HS-27A (cell line): Measurements from ENCODE around the gene FAM120AOS.
A peak's percentile ranks its signal among the peaks of the same experiment; 100 is the strongest.
"Not testable (repeated sequence)": the region's sequence is repeated elsewhere in the genome, so short reads cannot be mapped to it uniquely, and the experiment has no call there.

Source experiments
- DNase-seq: peaks from one replicate; pipeline ENCODE4 v3.0.0-alpha.2; 2012; ENCODE audit warnings: low read depth, missing footprints

Gene FAM120AOS

DNA sequence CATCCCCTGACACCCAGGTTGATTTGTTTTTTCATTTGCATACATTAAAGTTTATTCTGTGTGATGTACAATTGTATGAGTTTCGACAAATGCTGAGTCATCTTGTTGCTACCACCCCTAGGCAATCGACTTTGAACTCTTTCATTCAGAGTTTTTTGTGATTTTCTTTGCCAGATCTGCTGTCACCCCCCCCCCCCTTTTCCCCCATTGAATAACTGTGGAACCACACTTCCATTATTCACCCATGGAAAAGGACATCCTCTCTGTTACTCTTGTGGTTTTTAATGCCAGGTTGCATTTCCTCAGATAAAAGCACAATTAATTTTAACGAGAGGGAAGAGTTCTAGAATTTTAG, 13.7 kb upstream of the FAM120AOS start:
- DNase-seq = no peak

GRCh38 chr9:93466416-93467061, 13.2 kb upstream of the FAM120AOS start:
- no peak for DNase-seq

- DNase-seq = no peak
Observed at GRCh38 chr9:93465855-93466254, 12.5 kb upstream of the FAM120AOS start.

DNA sequence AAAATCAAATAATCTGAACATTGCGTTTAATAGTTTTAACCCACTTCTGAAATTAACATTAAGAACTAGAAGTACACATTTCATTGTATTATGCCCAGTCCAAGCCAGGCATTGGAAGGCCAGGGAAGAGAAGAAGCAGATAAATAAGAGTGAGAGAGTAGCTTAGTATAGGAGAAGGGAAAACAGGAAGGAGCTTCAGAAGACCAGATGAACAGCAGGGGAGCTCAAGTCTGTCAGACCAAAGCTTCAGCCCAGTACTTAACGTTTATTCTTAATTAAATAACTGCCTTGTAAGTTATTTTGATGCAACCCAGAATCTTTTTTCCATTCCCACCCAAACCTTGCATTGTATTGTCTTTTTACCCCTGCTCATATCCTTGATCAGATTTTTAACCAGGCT, 11.5 kb upstream of the FAM120AOS start:
- no peak for DNase-seq

DNA sequence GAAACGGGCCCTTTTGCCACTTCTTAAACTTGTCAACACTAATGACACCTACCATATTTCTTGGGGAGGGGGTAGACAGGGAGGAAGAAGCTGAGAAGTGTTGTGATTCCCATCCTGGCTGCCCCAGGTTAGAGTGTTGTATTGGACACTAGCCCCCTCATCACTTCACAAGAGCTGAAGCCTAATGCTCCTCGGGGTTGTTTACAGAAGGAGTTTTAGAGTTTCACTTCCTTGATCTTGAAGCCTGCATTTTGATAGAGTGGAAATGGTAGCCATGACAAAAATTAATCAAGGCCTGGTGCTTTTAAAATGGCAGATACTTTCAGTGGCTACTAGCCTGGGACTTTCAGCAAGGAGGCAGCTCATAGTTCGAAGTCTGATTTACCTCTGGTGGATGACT, 11.0 kb upstream of the FAM120AOS start:
- no peak for DNase-seq

GRCh38 chr9:93463638-93464248, 10.4 kb upstream of the FAM120AOS start:
- DNase-seq = no peak

GRCh38 chr9:93461821-93462220, 8.4 kb upstream of the FAM120AOS start:
- DNase-seq = no peak

DNA sequence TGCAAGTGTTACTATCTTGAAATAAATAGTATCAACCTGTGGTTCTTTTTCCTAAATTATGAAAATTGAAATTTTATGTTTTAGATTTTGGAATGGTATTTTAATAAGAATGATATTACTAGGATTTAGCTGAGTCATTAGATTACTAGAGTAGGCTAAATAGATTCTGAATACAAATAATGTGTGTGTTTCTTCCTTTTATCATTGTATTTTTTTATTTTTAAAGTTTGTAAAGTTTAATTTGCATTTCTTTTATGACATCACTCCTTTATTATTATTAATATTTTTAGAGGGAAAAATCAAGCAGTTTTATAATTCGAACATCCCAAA, 8.0 kb upstream of the FAM120AOS start:
- DNase-seq = no peak

DNA sequence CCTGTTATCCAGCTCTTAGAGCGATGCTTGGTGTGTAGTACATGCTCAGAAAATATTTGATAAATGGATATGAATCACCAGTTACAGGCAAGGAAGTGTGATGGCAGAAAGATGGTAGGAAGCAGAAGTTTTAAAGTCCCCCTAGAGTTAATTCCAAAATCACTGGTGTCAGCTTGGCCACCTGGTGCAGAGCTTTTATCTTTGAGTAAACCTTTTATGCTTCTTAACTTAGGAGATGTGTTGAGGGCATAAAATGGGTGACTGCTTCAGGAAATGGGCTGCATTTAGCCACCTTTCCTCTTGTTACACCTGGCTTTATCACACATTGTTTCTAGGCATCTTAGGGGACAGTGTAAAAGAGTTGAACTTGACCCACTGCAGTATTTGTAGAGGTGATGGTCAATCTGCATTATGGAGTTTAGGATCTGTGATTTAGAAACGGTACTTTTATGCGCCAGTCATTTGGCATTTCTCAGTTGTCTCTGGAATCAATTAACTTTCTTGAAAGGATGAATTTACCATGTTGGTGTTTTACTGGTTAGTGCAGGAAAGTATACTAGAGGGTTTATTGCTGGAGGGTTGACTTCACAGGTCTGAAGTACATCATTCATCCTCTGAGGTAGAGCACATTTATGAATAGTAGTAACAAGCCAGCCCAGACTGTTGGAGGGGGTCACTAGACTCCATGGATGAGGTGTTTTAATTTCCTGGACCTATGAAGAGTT, 7.5 kb upstream of the FAM120AOS start:
- DNase-seq = no peak

DNA sequence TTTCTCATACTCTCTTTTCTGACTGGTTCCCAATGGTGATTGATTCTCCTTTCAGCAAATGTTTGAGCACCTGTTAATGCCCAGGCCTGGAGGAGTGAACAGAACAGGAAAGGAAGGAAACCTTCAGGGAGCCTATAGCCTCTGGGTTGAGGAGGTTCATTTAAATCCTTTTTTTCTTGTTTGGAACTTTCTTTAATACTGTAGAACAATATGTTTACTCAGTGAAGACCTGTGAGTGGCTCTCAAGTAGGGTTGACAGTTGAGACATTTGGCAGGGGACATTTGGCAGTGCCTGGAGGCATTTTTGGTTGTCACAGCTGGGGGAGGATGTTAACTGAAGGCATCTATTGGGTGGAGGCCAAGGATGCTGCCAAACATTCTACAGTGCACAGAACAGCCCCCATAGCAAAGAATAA, 6.1 kb upstream of the FAM120AOS start:
- no peak for DNase-seq

- no peak for DNase-seq
Observed at GRCh38 chr9:93458712-93459111, 5.3 kb upstream of the FAM120AOS start.

GRCh38 chr9:93457006-93457405, 3.6 kb upstream of the FAM120AOS start:
- no peak for DNase-seq

DNA sequence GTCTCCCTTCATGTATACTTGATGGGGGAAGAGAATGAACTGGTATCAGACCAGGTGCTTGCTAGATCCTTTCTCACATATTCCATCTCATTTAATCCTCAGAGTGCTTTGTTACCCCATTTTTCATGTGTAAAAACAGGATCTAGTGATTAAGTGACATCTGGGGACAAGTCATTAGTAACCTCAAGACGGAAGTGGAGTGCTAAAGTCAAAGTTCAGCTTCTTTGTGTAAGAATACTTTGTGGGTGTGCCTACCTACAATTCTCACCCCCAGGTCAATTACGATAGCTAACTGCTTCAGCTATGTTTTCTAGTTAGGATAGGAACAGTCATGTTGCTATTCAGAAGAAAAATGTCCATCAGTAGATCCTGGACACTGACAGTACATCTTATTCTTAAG, 3.1 kb upstream of the FAM120AOS start:
- no peak for DNase-seq

- DNase-seq = no peak
Observed at GRCh38 chr9:93456022-93456421, 2.6 kb upstream of the FAM120AOS start.

GRCh38 chr9:93452710-93453046, 703 bp downstream of the FAM120AOS start:
- peak; percentile 1 for DNase-seq

DNA sequence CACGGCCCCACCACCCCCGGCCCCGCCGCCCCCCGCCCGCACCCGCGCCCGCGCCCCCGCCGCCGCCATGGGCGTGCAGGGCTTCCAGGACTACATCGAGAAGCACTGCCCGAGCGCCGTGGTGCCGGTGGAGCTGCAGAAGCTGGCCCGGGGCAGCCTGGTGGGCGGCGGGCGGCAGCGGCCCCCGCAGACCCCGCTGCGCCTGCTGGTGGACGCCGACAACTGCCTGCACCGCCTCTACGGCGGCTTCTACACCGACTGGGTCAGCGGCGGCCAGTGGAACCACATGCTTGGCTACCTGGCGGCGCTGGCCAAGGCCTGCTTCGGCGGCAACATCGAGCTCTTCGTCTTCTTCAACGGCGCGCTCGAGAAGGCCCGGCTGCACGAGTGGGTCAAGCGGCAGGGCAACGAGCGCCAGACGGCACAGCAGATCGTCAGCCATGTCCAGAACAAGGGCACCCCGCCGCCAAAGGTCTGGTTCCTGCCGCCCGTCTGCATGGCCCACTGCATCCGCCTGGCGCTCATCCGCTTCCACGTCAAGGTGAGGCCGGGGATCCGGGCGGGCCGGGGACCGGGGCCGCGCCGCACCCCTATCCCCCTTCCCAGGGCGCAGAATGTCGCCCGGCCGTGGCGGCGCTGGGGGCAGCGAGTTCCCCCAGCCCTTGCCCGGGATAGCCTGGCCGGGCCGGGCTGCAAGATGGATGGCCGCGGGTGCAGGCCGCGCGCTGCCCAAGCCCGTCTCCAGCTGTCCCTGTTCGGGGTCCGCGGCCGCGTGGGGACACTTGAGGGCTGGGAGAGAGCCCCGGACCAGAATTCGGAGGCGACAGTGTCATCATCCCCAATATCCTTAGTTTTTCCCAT, 1.3 kb downstream of the FAM120AOS start:
- peak; percentile 9 for DNase-seq

DNA sequence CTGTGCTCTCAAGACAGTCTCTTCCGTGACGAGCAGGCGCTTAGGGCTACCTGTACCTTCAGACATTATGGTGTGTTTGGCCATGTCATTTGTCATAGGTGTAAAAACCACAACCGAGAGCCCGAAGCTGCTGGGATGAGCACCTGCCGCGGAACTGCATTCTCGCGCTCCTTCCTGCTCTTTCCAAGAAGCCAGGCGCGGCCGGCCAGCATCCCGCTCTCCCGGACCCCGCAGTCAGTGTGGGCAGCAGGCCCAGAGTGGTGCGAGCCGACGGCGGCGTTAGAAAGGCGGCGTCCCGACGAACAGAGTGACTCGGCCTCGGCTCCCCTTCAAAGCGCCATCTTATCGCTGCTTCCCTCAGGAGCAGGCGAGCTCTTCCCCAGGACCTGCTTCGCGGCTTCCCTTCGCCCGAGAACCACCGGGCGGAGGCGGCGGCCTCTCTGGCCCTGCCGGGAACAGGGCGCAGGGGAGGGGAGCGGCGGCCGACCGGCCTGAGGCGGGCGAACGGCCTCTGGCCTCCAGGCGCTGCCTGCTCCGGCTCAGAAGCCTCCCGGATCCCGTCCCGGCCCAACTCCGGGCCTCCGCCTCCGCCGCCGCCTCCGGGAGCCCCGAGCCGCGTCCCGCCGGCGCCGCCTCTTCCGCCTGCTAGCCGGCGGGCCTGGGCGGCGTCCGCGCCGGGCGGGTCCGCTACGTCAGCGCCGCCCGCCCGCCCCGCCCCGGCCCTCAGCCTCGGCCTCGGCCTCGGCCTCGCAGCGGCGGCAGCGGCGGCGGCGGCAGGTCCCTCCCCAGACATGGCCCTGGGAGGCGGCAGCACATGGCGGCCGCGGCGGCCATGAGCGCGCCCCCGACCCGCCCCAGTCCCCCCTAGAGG, 2.2 kb downstream of the FAM120AOS start, which contains the start of gene FAM120A:
Gene FAM120A (plus strand): TSS at position 741 of the 871 bp plus-strand sequence. CDS start 231 bp downstream, outside the sequence.
- peak; percentile 26 for DNase-seq

- no peak for DNase-seq
Observed at GRCh38 chr9:93447655-93448054, 5.7 kb downstream of the FAM120AOS start.

DNA sequence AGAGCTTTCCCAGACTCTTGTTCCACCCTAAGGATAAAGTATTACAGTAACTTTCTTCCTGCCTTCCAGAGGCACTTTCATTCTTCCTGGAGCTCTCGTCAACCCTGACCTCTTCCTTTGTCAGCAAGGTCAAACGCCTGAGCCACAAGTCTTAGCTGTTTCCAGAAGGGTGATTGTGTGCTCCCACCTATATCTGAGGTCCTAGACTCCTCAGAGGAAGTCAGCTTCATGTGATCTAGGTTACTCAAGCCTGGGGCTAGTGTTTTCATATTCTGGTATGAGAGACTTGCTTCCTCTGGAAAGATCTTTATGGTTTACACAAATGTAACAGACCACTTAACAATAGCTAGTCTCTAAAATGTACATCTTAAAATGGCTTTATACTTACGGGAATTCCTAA, 7.3 kb downstream of the FAM120AOS start:
- no peak for DNase-seq

DNA sequence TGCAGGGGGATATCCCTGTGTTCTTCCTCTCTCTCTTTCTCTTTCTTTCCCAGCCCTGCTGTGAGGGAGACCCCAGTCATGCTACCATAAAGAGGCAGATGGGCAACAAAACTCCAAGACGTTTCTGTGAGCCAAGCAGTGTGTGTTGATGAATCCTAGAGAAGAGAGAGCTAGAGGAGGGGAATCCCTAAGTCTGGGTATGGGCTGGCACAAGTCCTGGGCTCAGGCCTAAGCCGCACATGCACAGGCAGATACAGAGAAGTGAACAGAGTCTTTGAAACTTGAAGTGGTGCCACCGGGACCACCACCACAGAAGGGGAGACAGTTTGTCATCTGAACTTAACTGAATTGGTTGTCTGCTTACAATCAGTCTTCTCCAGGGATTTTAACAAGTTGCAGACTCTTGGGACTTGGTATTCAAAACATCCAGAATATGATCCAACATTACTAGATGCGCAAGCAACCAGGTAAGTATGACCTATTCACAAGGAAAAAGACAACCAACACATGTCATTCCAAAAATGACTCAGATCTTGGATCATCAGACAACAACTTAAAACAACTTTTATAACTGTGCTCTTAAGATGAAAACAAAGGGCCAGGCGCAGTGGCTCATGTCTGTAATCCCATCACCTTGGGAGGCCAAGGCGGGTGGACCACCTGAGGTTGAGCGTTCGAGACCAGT, 12.3 kb downstream of the FAM120AOS start:
- no peak for DNase-seq

DNA sequence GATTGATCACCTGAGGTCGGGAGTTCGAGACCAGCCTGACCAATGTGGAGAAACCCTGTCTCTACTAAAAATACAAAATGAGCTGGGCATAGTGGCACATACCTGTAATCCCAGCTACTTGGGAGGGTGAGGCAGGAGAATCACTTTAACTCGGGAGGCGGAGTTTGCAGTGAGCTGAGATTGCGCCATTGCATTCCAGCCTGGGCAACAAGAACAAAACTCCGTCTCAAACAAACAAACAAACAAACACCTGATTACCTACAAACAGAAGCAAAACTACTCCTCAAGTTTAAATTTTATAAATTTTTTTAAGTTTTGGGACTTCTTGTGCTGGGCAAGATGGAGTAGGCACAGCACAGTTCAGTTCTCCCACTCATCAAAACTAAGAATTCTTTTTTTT, 14.1 kb downstream of the FAM120AOS start:
- DNase-seq = not testable (repeated sequence)
